ENCODE results near the gene MAN2B1. TPM values are rescaled to one million over a fixed set of nuclear protein-coding genes. Genes with fewer than 3 reads are reported as not detected.

The MAN2B1 gene
- total and polyA plus RNA-seq, 2 of the 13 experiments (the other 11 are each of a cell fraction or from before 2014, with no cell fraction given) = 23.6 to 23.8 TPM

DNA sequence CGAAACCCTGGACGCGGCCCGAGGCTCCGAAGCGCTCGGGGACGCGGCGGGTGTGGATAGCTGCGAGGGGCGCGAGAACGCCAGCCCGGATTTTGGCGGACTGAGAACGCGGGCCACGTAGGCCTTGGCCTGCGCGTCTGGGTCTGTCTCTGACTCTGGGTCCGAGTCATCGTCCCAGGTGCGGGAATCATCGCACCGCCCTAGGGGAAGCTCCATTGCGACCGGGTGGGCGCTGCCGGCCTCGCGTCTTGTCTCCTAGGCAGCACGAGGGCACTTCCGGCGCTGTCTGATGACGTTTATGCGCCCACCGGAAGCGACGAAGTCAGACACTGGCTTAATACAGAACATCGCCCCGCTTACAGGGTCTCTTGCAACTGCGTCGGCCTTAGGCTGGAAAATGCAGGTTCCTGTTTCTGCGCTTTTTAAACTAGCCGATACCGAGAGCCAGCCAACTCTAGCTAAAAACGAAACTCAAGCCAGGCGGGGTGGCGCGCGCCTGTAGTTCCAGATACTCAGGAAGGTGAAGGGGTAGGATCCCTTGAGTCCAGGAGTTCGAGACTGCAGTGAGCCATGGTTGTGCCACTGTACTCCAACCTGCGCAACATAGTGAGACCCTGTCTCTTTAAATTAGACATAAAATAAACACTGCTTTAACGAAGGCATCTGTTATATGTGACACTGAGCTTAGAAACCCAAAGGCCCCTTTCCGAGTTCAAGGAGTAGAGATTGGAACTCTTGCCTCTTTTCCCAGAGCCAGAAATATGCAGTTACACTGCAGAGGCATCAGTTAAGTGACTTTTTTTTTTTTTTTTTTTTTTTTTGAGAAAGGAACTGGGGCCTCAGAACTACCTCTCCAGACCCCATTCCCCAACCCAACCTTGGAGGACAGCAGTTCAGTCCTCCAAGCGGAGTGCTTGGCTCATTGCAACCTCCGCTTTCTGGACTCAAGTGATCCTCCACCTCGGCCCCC, 30.1 kb upstream of the MAN2B1 start, which contains the start of gene FBXW9 (continued):
- TF ChIP-seq, protein P1, sequence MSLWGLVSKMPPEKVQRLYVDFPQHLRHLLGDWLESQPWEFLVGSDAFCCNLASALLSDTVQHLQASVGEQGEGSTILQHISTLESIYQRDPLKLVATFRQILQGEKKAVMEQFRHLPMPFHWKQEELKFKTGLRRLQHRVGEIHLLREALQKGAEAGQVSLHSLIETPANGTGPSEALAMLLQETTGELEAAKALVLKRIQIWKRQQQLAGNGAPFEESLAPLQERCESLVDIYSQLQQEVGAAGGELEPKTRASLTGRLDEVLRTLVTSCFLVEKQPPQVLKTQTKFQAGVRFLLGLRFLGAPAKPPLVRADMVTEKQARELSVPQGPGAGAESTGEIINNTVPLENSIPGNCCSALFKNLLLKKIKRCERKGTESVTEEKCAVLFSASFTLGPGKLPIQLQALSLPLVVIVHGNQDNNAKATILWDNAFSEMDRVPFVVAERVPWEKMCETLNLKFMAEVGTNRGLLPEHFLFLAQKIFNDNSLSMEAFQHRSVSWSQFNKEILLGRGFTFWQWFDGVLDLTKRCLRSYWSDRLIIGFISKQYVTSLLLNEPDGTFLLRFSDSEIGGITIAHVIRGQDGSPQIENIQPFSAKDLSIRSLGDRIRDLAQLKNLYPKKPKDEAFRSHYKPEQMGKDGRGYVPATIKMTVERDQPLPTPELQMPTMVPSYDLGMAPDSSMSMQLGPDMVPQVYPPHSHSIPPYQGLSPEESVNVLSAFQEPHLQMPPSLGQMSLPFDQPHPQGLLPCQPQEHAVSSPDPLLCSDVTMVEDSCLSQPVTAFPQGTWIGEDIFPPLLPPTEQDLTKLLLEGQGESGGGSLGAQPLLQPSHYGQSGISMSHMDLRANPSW (CRISPR knock-in tag; IDR thresholded peaks at IDR 0.05; ENCODE audit: borderline replicate concordance) = peak; percentile 28; the same call in 1 of the 2 replicates
- TF ChIP-seq, protein P2, sequence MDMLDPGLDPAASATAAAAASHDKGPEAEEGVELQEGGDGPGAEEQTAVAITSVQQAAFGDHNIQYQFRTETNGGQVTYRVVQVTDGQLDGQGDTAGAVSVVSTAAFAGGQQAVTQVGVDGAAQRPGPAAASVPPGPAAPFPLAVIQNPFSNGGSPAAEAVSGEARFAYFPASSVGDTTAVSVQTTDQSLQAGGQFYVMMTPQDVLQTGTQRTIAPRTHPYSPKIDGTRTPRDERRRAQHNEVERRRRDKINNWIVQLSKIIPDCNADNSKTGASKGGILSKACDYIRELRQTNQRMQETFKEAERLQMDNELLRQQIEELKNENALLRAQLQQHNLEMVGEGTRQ (IDR thresholded peaks at IDR 0.05; ENCODE audit: low read depth, low read length) = no peak
- TF ChIP-seq, protein P2 (CRISPR knock-in tag; IDR thresholded peaks at IDR 0.05; ENCODE audit: borderline replicate concordance) = no peak
- TF ChIP-seq FOXA3 (CRISPR knock-in tag; IDR thresholded peaks at IDR 0.05) = peak; percentile 54
- TF ChIP-seq, protein P3, sequence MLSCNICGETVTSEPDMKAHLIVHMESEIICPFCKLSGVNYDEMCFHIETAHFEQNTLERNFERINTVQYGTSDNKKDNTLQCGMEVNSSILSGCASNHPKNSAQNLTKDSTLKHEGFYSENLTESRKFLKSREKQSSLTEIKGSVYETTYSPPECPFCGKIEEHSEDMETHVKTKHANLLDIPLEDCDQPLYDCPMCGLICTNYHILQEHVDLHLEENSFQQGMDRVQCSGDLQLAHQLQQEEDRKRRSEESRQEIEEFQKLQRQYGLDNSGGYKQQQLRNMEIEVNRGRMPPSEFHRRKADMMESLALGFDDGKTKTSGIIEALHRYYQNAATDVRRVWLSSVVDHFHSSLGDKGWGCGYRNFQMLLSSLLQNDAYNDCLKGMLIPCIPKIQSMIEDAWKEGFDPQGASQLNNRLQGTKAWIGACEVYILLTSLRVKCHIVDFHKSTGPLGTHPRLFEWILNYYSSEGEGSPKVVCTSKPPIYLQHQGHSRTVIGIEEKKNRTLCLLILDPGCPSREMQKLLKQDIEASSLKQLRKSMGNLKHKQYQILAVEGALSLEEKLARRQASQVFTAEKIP (CRISPR knock-in tag; IDR thresholded peaks at IDR 0.05; ENCODE audit: borderline replicate concordance) = no peak
- TF ChIP-seq ZNF205 (CRISPR knock-in tag; IDR thresholded peaks at IDR 0.05) = peak; percentile 64; the same call in 1 of the 2 replicates
- TF ChIP-seq ZNF253 (CRISPR knock-in tag; IDR thresholded peaks at IDR 0.05; ENCODE audit: borderline replicate concordance) = no peak
- TF ChIP-seq ZNF136 (CRISPR knock-in tag; IDR thresholded peaks at IDR 0.05; ENCODE audit: low read depth) = 0 out of 2 replicates have a peak, but pooled peaks have one; percentile 48
- 0 out of 2 replicates have a peak, but pooled peaks have one; percentile 38 for TF ChIP-seq ZNF766 (CRISPR knock-in tag; IDR thresholded peaks at IDR 0.05; ENCODE audit: borderline replicate concordance)
- no peak for TF ChIP-seq GATA4 (IDR thresholded peaks at IDR 0.05; ENCODE audit: borderline replicate concordance, low read depth)
- no peak for TF ChIP-seq NFE2L2 (IDR thresholded peaks at IDR 0.05; ENCODE audit: low read length)
- TF ChIP-seq RFX1 (IDR thresholded peaks at IDR 0.05) = peak; percentile 92
- no peak for TF ChIP-seq FOXM1 (CRISPR knock-in tag; IDR thresholded peaks at IDR 0.05)
- TF ChIP-seq DPF2 (CRISPR knock-in tag; IDR thresholded peaks at IDR 0.05; ENCODE audit: borderline replicate concordance, low read depth) = no peak
- TF ChIP-seq, protein P4, sequence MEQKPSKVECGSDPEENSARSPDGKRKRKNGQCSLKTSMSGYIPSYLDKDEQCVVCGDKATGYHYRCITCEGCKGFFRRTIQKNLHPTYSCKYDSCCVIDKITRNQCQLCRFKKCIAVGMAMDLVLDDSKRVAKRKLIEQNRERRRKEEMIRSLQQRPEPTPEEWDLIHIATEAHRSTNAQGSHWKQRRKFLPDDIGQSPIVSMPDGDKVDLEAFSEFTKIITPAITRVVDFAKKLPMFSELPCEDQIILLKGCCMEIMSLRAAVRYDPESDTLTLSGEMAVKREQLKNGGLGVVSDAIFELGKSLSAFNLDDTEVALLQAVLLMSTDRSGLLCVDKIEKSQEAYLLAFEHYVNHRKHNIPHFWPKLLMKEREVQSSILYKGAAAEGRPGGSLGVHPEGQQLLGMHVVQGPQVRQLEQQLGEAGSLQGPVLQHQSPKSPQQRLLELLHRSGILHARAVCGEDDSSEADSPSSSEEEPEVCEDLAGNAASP (CRISPR knock-in tag; IDR thresholded peaks at IDR 0.05; ENCODE audit: borderline replicate concordance) = peak; percentile 72; the same call in 1 of the 2 replicates
- TF ChIP-seq, protein P5, sequence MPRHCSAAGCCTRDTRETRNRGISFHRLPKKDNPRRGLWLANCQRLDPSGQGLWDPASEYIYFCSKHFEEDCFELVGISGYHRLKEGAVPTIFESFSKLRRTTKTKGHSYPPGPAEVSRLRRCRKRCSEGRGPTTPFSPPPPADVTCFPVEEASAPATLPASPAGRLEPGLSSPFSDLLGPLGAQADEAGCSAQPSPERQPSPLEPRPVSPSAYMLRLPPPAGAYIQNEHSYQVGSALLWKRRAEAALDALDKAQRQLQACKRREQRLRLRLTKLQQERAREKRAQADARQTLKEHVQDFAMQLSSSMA (CRISPR knock-in tag; IDR thresholded peaks at IDR 0.05) = 0 out of 2 replicates have a peak, but pooled peaks have one; percentile 62
- TF ChIP-seq BORCS8-MEF2B (CRISPR knock-in tag; IDR thresholded peaks at IDR 0.05) = peak; percentile 37; the same call in 1 of the 2 replicates
- no peak for TF ChIP-seq KAT7 (CRISPR knock-in tag; IDR thresholded peaks at IDR 0.05; ENCODE audit: borderline replicate concordance)
- TF ChIP-seq ZNF33A (CRISPR knock-in tag; IDR thresholded peaks at IDR 0.05; ENCODE audit: borderline replicate concordance) = no peak

All from HepG2 (cell line).